HepG2 (cell line): Measurements from ENCODE around the gene RNH1. TPM values are rescaled to one million over a fixed set of nuclear protein-coding genes. Genes with fewer than 3 reads are reported as not detected.

ENCODE experiments used
- ARNT2 ChIP-seq: sonication (generic); formaldehyde crosslinking; IDR thresholded peaks from 2 replicates; pipeline ENCODE4 v1.8.0; 2022; ENCODE audit warnings: mild to moderate bottlenecking, low read depth, missing genetic modification reagents, moderate library complexity
- CBFB ChIP-seq: sonication (generic); formaldehyde crosslinking; IDR thresholded peaks from 2 replicates; pipeline ENCODE4 v1.4.0; 2020; ENCODE audit warnings: missing genetic modification reagents
- CENPX ChIP-seq: sonication (generic); formaldehyde crosslinking; IDR thresholded peaks from 2 replicates; pipeline ENCODE4 v1.9.0; 2021; ENCODE audit warnings: mild to moderate bottlenecking, missing genetic modification reagents, moderate library complexity
- FOXO4 ChIP-seq: sonication (generic); formaldehyde crosslinking; conservative IDR thresholded peaks from 2 replicates; pipeline ENCODE4 v1.8.1; 2023; ENCODE audit warnings: missing genetic modification reagents
- GATAD1 ChIP-seq: IDR thresholded peaks from 2 replicates; pipeline ENCODE4 v1.6.1; 2016; ENCODE audit warnings: missing genetic modification reagents, missing compliant biosample characterization
- GMEB1 ChIP-seq: sonication (generic); formaldehyde crosslinking; IDR thresholded peaks from 2 replicates; pipeline ENCODE4 v1.5.1; 2020; ENCODE audit warnings: missing genetic modification reagents, mild to moderate bottlenecking, borderline replicate concordance
- KLF12 ChIP-seq: sonication (generic); formaldehyde crosslinking; IDR thresholded peaks from 2 replicates; pipeline ENCODE4 v1.4.0; 2020; ENCODE audit warnings: missing genetic modification reagents, borderline replicate concordance
- NFIC ChIP-seq: IDR thresholded peaks from 2 replicates; pipeline ENCODE4 v1.6.1; 2012; ENCODE audit warnings: mild to moderate bottlenecking, low read length, inconsistent platforms
- NR2F6 ChIP-seq, 2 experiments: IDR thresholded peaks; 2 replicates each; pipeline ENCODE4 v1.6.1; 2016; ENCODE audit warnings: antibody characterized with exemption in 1 of 2, mild to moderate bottlenecking in 1 of 2
- POGK ChIP-seq: sonication (generic); formaldehyde crosslinking; conservative IDR thresholded peaks from 2 replicates; pipeline ENCODE4 v1.8.0; 2022; ENCODE audit warnings: mild to moderate bottlenecking, moderate library complexity, missing genetic modification reagents
- PREB ChIP-seq: sonication (generic); formaldehyde crosslinking; IDR thresholded peaks from 2 replicates; pipeline ENCODE4 v1.4.0; 2020; ENCODE audit warnings: missing genetic modification reagents
- SALL1 ChIP-seq: sonication (generic); formaldehyde crosslinking; IDR thresholded peaks from 2 replicates; pipeline ENCODE4 v1.8.0; 2022; ENCODE audit warnings: mild to moderate bottlenecking, missing genetic modification reagents
- TFDP2 ChIP-seq: sonication (generic); formaldehyde crosslinking; IDR thresholded peaks from 2 replicates; pipeline ENCODE4 v1.4.0; 2020; ENCODE audit warnings: missing genetic modification reagents
- U2AF1 ChIP-seq: fragments of 200-400 bp; formaldehyde crosslinking; optimal IDR thresholded peaks from 2 replicates; pipeline ENCODE3; 2017; ENCODE audit warnings: mild to moderate bottlenecking, low read depth, low read length
- ZNF556 ChIP-seq: sonication (generic); formaldehyde crosslinking; IDR thresholded peaks from 2 replicates; pipeline ENCODE4 v1.4.0; 2020; ENCODE audit warnings: mild to moderate bottlenecking, missing genetic modification reagents, borderline replicate concordance
- ZNF615 ChIP-seq: sonication (generic); formaldehyde crosslinking; IDR thresholded peaks from 2 replicates; pipeline ENCODE4 v1.5.0; 2020; ENCODE audit warnings: mild to moderate bottlenecking, missing genetic modification reagents, borderline replicate concordance
- ZNF639 ChIP-seq: conservative IDR thresholded peaks from 2 replicates; pipeline ENCODE4 v1.6.1; 2018; ENCODE audit warnings: missing genetic modification reagents
- ZNF652 ChIP-seq: IDR thresholded peaks from 2 replicates; pipeline ENCODE4 v1.6.1; 2016; ENCODE audit warnings: low read depth, borderline replicate concordance
- ZNF883 ChIP-seq: sonication (generic); formaldehyde crosslinking; IDR thresholded peaks from 2 replicates; pipeline ENCODE4 v1.5.1; 2020; ENCODE audit warnings: mild to moderate bottlenecking, missing genetic modification reagents; ENCODE audit errors: not compliant biosample characterization
- polyA plus RNA-seq, 8 experiments: library from polyadenylated mRNA; depleted of rRNA in 3 of 8; stranded (reverse) in 7 of 8; unstranded in 1 of 8; fragments of >200 nt; fragmentation: Illumina TruSeq in 4 of 8; extraction: Trizol in 4 of 8; gene quantifications; 2 replicates each; pipeline versions ENCODE4 v1.2.1 to v1.2.3, GENCODE V29; 2011 to 2016; ENCODE audit warnings: low read depth in 4 of 8, missing spikeins in 1 of 8, mixed read lengths in 1 of 8; ENCODE audit not compliant: insufficient read depth in 1 of 8
- total RNA-seq, 5 experiments: library from RNA; depleted of rRNA; stranded (reverse); fragments of >200 nt; fragmentation: Illumina TruSeq; extraction: Trizol; gene quantifications; 2 replicates each; pipeline ENCODE4 v1.2.3, GENCODE V29; 2016; ENCODE audit warnings: low read depth in 1 of 5

The RNH1 gene
- total and polyA plus RNA-seq, 2 of the 13 experiments (the other 11 are each of a cell fraction or from before 2014, with no cell fraction given): 36.0 to 74.1 TPM

GRCh38 chr11:535519-536454 is 28.7 kb upstream of the RNH1 start, which contains the start of gene HRAS (continued):
- TF ChIP-seq GMEB1 (peak; percentile 83), TFDP2 (CRISPR knock-in tag) (peak; percentile 54), KLF12 (CRISPR knock-in tag) (0 out of 2 replicates have a peak, but pooled peaks have one; percentile 44), NR2F6 (IDR thresholded peaks at IDR 0.05) (no peak), NR2F6 (CRISPR knock-in tag; IDR thresholded peaks at IDR 0.05) (peak; percentile 32; the same call in 1 of the 2 replicates), ZNF652 (no peak), ARNT2 (peak; percentile 50; the same call in 1 of the 2 replicates), ZNF615 (CRISPR knock-in tag) (no peak), PREB (0 out of 2 replicates have a peak, but pooled peaks have one; percentile 53), SALL1 (CRISPR knock-in tag) (peak; percentile 47), U2AF1 (peak; percentile 31), GATAD1 (CRISPR knock-in tag) (no peak), FOXO4 (no peak), POGK (CRISPR knock-in tag) (0 out of 2 replicates have a peak, but pooled peaks have one; percentile 57), ZNF883 (CRISPR knock-in tag) (peak; percentile 50), CENPX (CRISPR knock-in tag) (no peak), CBFB (CRISPR knock-in tag) (0 out of 2 replicates have a peak, but pooled peaks have one; percentile 46), ZNF556 (CRISPR knock-in tag) (0 out of 2 replicates have a peak, but pooled peaks have one; percentile 46), NFIC (no peak), ZNF639 (CRISPR knock-in tag) (peak; percentile 69; the same call in 1 of the 2 replicates)
